ENCODE measurements around the gene DGCR8. TPM values are rescaled to one million over a fixed set of nuclear protein-coding genes. Genes with fewer than 3 reads are reported as not detected.

The DGCR8 gene
- polyA plus RNA-seq, 2 donors: 14.1 to 21.6 TPM

GRCh38 chr22:20148414-20148813 lies 68.4 kb downstream of the DGCR8 start:
- H3K27me3 ChIP-seq (ENCODE audit: control insufficient read depth in 1 of 2, insufficient read depth in 2 of 2, low read length in 2 of 2): no peaks in the 10 kb centered on the region
- no peak overlapping the region for H3K27ac ChIP-seq (ENCODE audit: low read depth in 2 of 2, low read length in 1 of 2)
- no peaks in the 10 kb centered on the region for H3K9me3 ChIP-seq (ENCODE audit: control insufficient read depth in 2 of 2, insufficient read depth in 1 of 2, low read depth in 1 of 2, low read length in 1 of 2)
- 80 to 86% methylated on average over 12 to 18 of the region's 18 CpGs for WGBS, 2 donors
- no peaks in the 10 kb centered on the region for H3K4me1 ChIP-seq (ENCODE audit: control insufficient read depth in 2 of 2, insufficient read depth in 2 of 2, low read length in 1 of 2)
- H3K4me3 ChIP-seq (ENCODE audit: low read depth in 1 of 2, low read length in 2 of 2): no peak overlapping the region
- peaks cover 0 to 16% of the 10 kb centered on the region in 2 donors for H3K36me3 ChIP-seq (ENCODE audit: control insufficient read depth in 2 of 2, insufficient read depth in 2 of 2, low read length in 1 of 2)

DNA sequence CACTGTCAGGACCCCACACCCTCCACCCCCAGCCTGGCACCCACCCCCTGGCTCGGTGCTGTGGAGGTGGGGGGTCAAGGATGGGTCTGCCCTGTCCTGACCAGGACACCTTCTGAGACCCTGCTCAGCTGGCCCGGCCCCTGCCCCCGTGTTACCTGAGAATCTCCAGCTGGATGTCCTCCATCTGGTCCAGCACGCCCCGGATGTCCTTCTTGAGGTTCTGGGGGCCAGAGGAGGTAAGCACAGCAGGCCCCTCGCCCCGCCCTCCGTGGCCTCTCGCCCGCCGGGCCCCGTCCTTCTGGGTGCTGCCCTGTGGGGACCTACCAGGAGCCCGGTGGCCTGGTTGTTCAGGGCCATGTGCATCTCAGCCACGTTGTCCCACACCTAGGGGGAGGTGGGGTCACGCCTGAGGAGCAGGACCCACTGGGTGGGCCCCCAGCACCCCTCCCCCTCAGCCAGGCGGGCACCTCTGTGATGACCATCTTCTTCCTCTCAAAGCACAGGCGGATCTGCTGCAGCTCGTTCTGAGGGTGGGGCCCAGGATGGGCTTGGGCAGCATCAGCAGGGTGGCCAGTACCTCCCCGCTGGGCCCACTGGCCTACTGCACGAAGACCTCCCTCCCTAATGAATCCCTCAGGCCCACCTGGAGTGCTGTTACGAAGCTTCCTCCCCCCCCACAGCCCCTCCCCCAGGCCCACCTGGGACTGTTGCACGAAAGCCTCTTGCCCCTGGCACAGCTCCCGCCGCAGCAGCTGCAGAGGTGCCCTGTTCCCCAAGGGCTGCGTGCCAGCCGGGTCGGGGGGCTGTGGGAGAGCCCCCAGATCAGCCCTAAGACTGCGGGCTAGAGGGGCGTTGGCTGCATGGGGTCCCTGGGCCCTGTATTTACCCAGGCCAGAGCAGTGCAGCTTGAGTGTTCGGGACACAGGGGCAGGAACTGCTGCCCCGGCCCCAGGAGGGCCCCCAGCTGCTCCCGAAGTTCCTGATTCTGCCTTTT lies 69.5 kb downstream of the DGCR8 start:
- H3K27me3 ChIP-seq (ENCODE audit: control insufficient read depth in 1 of 2, insufficient read depth in 2 of 2, low read length in 2 of 2): no peaks in the 10 kb centered on the region

DNA sequence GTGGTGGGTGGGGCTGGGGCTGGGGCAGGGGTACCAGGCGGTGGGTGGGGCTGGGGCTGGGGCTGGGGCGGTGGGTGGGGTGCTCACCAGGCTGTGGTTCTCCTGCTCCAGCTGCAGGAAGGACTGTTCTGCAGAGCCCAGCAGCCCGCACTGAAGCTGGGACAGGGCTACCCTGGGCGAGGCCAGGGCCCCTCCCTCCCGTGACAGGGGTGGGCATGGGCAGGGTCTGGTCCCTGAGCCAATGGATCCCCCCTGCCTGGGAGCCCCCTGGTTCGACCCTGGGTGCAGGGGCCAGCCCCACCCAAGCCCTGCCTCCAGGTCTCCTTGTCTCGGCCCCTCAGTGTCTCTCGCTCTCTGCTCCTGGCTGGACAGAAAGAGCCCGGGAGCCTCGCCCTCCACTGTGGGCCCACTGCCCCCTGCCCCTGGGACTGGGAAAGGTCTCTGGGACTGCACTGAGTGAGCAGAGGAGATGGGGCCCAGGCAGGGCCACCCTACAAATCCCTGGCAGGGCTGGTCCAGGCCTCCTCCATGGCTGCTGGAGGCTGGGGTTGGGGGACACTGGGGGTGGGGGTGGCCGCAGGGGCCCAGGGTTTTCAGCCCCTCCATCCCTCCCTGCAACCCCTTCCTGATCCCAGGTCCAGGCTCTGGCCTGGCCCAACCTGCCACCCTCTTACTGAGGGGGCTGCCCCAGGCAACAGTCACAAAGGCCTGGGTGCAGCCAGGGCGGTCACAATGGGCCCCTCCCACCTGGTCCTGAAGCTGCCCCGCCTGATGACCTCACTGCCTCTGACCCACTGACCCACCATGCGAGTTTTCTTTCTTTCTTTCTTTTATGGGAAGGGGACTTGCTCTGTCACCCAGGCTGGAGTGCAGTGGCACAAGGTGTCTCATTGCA lies 70.6 kb downstream of the DGCR8 start, which contains the start of gene CCDC188:
Gene CCDC188 (minus strand): TSS at position 675 of the 895 bp plus-strand sequence. CDS start 69 bp downstream, at position 606.
- Histone ChIP-seq H3K4me3 (ENCODE audit: low read depth in 1 of 2, low read length in 2 of 2) (no peak within 1 kb of the TSS), H3K4me1 (ENCODE audit: control insufficient read depth in 2 of 2, insufficient read depth in 2 of 2, low read length in 1 of 2) (no peaks in the 10 kb centered on the region), H3K36me3 (ENCODE audit: control insufficient read depth in 2 of 2, insufficient read depth in 2 of 2, low read length in 1 of 2) (no peaks in the 10 kb centered on the region), H3K27me3 (ENCODE audit: control insufficient read depth in 1 of 2, insufficient read depth in 2 of 2, low read length in 2 of 2) (no peaks in the 10 kb centered on the region), H3K27ac (ENCODE audit: low read depth in 2 of 2, low read length in 1 of 2) (no peak within 1 kb of the TSS), H3K9me3 (ENCODE audit: control insufficient read depth in 2 of 2, insufficient read depth in 1 of 2, low read depth in 1 of 2, low read length in 1 of 2) (no peaks in the 10 kb centered on the region)
- WGBS, 2 donors: 71 to 73% methylated on average over 10 to 14 of the region's 14 CpGs

More for the DNA sequence above, 69.5 kb downstream of the DGCR8 start:
- no peaks in the 10 kb centered on the region for H3K4me1 ChIP-seq (ENCODE audit: control insufficient read depth in 2 of 2, insufficient read depth in 2 of 2, low read length in 1 of 2)
- no peak overlapping the region for H3K4me3 ChIP-seq (ENCODE audit: low read depth in 1 of 2, low read length in 2 of 2)
- H3K27ac ChIP-seq (ENCODE audit: low read depth in 2 of 2, low read length in 1 of 2): no peak overlapping the region
- 67 to 68% methylated on average over 23 to 32 of the region's 32 CpGs for WGBS, 2 donors
- H3K9me3 ChIP-seq (ENCODE audit: control insufficient read depth in 2 of 2, insufficient read depth in 1 of 2, low read depth in 1 of 2, low read length in 1 of 2): no peaks in the 10 kb centered on the region
- peaks cover 0 to 10% of the 10 kb centered on the region in 2 donors for H3K36me3 ChIP-seq (ENCODE audit: control insufficient read depth in 2 of 2, insufficient read depth in 2 of 2, low read length in 1 of 2)

DNA sequence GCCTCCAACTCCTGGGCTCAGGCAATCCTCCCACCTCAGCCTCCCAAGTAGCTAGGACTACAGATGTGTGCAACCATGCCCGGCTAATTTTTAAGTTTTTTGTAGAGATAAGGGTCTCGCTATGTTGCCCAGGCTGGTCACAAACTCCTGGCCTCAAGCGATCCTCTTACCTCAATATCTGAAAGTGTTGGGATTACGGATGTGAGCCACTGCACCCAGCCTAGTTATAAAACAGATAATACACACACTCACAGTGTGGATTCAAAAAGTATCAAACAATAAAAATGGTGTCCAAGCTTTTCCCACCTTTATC lies 71.2 kb downstream of the DGCR8 start:
- 82 to 91% methylated on average over 4 of the region's 4 CpGs for WGBS, 2 donors
- H3K4me3 ChIP-seq (ENCODE audit: low read depth in 1 of 2, low read length in 2 of 2): no peak overlapping the region
- H3K36me3 ChIP-seq (ENCODE audit: control insufficient read depth in 2 of 2, insufficient read depth in 2 of 2, low read length in 1 of 2): no peaks in the 10 kb centered on the region
- H3K27ac ChIP-seq (ENCODE audit: low read depth in 2 of 2, low read length in 1 of 2): no peak overlapping the region
- H3K9me3 ChIP-seq (ENCODE audit: control insufficient read depth in 2 of 2, insufficient read depth in 1 of 2, low read depth in 1 of 2, low read length in 1 of 2): no peaks in the 10 kb centered on the region
- H3K4me1 ChIP-seq (ENCODE audit: control insufficient read depth in 2 of 2, insufficient read depth in 2 of 2, low read length in 1 of 2): no peaks in the 10 kb centered on the region
- H3K27me3 ChIP-seq (ENCODE audit: control insufficient read depth in 1 of 2, insufficient read depth in 2 of 2, low read length in 2 of 2): no peaks in the 10 kb centered on the region

DNA sequence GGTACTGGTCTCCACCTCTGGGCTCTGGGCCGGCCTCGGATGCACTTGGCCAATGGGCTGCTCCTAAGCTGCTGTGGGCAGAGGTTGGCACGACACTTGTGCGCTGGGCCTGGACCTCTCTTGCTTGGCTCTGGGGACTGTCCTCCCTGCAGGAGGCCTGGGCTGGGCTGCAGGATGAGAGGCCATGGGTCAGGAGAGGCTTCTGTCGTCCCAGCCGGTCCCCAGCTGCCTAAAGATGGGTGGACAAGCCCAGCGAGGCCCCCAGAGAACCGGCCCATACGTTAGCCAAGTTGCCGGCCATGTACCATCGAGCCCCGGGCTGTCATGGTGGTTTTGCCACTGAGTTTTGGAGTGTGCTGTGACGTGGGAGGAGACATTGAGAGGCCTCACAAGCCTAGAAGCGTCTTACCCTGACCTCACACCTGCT lies 72.4 kb downstream of the DGCR8 start:
- WGBS, 2 donors: 74 to 82% methylated on average over 14 of the region's 14 CpGs
- H3K27me3 ChIP-seq (ENCODE audit: control insufficient read depth in 1 of 2, insufficient read depth in 2 of 2, low read length in 2 of 2): no peaks in the 10 kb centered on the region
- no peaks in the 10 kb centered on the region for H3K4me1 ChIP-seq (ENCODE audit: control insufficient read depth in 2 of 2, insufficient read depth in 2 of 2, low read length in 1 of 2)
- H3K9me3 ChIP-seq (ENCODE audit: control insufficient read depth in 2 of 2, insufficient read depth in 1 of 2, low read depth in 1 of 2, low read length in 1 of 2): no peaks in the 10 kb centered on the region
- H3K27ac ChIP-seq (ENCODE audit: low read depth in 2 of 2, low read length in 1 of 2): no peak overlapping the region
- H3K36me3 ChIP-seq (ENCODE audit: control insufficient read depth in 2 of 2, insufficient read depth in 2 of 2, low read length in 1 of 2): no peaks in the 10 kb centered on the region
- H3K4me3 ChIP-seq (ENCODE audit: low read depth in 1 of 2, low read length in 2 of 2): no peak overlapping the region

DNA sequence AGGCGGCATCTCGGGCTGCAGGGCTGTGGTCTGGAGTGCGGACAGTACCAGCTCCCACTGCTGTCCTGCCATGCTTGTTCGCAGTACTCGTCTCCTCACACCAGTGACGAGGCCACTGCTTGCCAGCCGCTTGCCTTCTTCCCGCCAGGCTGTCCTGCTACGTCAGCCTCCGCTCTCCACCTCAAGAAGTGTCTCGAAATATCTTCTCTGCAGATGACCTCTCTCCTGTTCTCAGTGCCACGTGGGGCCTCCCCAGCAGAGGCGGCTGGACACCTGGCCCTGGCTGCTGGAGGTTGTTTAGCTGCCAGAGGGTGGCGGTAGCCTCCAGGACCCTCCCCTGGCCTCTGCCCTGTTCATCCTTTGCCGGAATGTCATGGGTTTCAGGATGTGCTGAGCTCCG lies 73.9 kb downstream of the DGCR8 start:
- WGBS, 2 donors: 56 to 60% methylated on average over 16 of the region's 16 CpGs
- Histone ChIP-seq H3K4me1 (ENCODE audit: control insufficient read depth in 2 of 2, insufficient read depth in 2 of 2, low read length in 1 of 2) (no peaks in the 10 kb centered on the region), H3K4me3 (ENCODE audit: low read depth in 1 of 2, low read length in 2 of 2) (no peak overlapping the region), H3K27ac (ENCODE audit: low read depth in 2 of 2, low read length in 1 of 2) (no peak overlapping the region), H3K9me3 (ENCODE audit: control insufficient read depth in 2 of 2, insufficient read depth in 1 of 2, low read depth in 1 of 2, low read length in 1 of 2) (no peaks in the 10 kb centered on the region), H3K36me3 (ENCODE audit: control insufficient read depth in 2 of 2, insufficient read depth in 2 of 2, low read length in 1 of 2) (no peaks in the 10 kb centered on the region), H3K27me3 (ENCODE audit: control insufficient read depth in 1 of 2, insufficient read depth in 2 of 2, low read length in 2 of 2) (no peaks in the 10 kb centered on the region)

- no peaks in the 10 kb centered on the region for H3K9me3 ChIP-seq (ENCODE audit: control insufficient read depth in 2 of 2, insufficient read depth in 1 of 2, low read depth in 1 of 2, low read length in 1 of 2)
- 50% methylated on average over 14 of the region's 14 CpGs for WGBS, 2 donors
- H3K4me3 ChIP-seq (ENCODE audit: low read depth in 1 of 2, low read length in 2 of 2): no peak overlapping the region
- no peaks in the 10 kb centered on the region for H3K27me3 ChIP-seq (ENCODE audit: control insufficient read depth in 1 of 2, insufficient read depth in 2 of 2, low read length in 2 of 2)
- H3K4me1 ChIP-seq (ENCODE audit: control insufficient read depth in 2 of 2, insufficient read depth in 2 of 2, low read length in 1 of 2): no peaks in the 10 kb centered on the region
- no peak overlapping the region for H3K27ac ChIP-seq (ENCODE audit: low read depth in 2 of 2, low read length in 1 of 2)
- no peaks in the 10 kb centered on the region for H3K36me3 ChIP-seq (ENCODE audit: control insufficient read depth in 2 of 2, insufficient read depth in 2 of 2, low read length in 1 of 2)
These were observed 74.7 kb downstream of the DGCR8 start for GRCh38 chr22:20154602-20155187.

GRCh38 chr22:20155330-20156041 lies 75.4 kb downstream of the DGCR8 start:
- Histone ChIP-seq H3K4me3 (ENCODE audit: low read depth in 1 of 2, low read length in 2 of 2) (no peak overlapping the region), H3K4me1 (ENCODE audit: control insufficient read depth in 2 of 2, insufficient read depth in 2 of 2, low read length in 1 of 2) (no peaks in the 10 kb centered on the region), H3K9me3 (ENCODE audit: control insufficient read depth in 2 of 2, insufficient read depth in 1 of 2, low read depth in 1 of 2, low read length in 1 of 2) (no peaks in the 10 kb centered on the region), H3K27me3 (ENCODE audit: control insufficient read depth in 1 of 2, insufficient read depth in 2 of 2, low read length in 2 of 2) (no peaks in the 10 kb centered on the region), H3K27ac (ENCODE audit: low read depth in 2 of 2, low read length in 1 of 2) (no peak overlapping the region), H3K36me3 (ENCODE audit: control insufficient read depth in 2 of 2, insufficient read depth in 2 of 2, low read length in 1 of 2) (no peaks in the 10 kb centered on the region)
- WGBS, 2 donors: 44 to 45% methylated on average over 29 to 30 of the region's 30 CpGs

- 60 to 74% methylated on average over 6 to 7 of the region's 7 CpGs for WGBS, 2 donors
- Histone ChIP-seq H3K4me3 (ENCODE audit: low read depth in 1 of 2, low read length in 2 of 2) (no peak overlapping the region), H3K9me3 (ENCODE audit: control insufficient read depth in 2 of 2, insufficient read depth in 1 of 2, low read depth in 1 of 2, low read length in 1 of 2) (no peaks in the 10 kb centered on the region), H3K36me3 (ENCODE audit: control insufficient read depth in 2 of 2, insufficient read depth in 2 of 2, low read length in 1 of 2) (no peaks in the 10 kb centered on the region), H3K27ac (ENCODE audit: low read depth in 2 of 2, low read length in 1 of 2) (no peak overlapping the region), H3K4me1 (ENCODE audit: control insufficient read depth in 2 of 2, insufficient read depth in 2 of 2, low read length in 1 of 2) (peaks cover 0 to under 1% of the 10 kb centered on the region in 2 donors), H3K27me3 (ENCODE audit: control insufficient read depth in 1 of 2, insufficient read depth in 2 of 2, low read length in 2 of 2) (no peaks in the 10 kb centered on the region)
These were observed 76.0 kb downstream of the DGCR8 start for GRCh38 chr22:20156042-20156389.
